AG04450 (cell line): ENCODE results near the gene TSC1. TPM values are rescaled to one million over a fixed set of nuclear protein-coding genes. Genes with fewer than 3 reads are reported as not detected.

Experiments
- CTCF ChIA-PET: fragments of 300-600, 350-600 bp; formaldehyde crosslinking; extraction: SDS; loops from one replicate; lab custom pipeline; 2022; ENCODE audit warnings: antibody characterized with exemption, inconsistent platforms; lab: Charles Lee
- POLR2A ChIA-PET: fragments of 350-600 bp; formaldehyde crosslinking; extraction: SDS; loops from one replicate; lab custom pipeline; 2021; ENCODE audit warnings: antibody characterized with exemption, inconsistent platforms; lab: Yijun Ruan, JAX
- DNase-seq: peaks from one replicate; pipeline ENCODE4 v3.0.0-alpha.2; 2011; ENCODE audit warnings: low read depth, low spot score
- H3K27ac ChIP-seq: one replicate; pipeline ENCODE4 v1.5.1; 2012; ENCODE audit warnings: low read depth, low read length, control low read depth
- H3K27me3 ChIP-seq: one replicate; pipeline ENCODE4 v1.6.0; 2012; ENCODE audit warnings: low read length; ENCODE audit not compliant: control insufficient read depth, insufficient read depth
- H3K4me3 ChIP-seq: 2 replicates; pipeline ENCODE4 v1.5.1; 2011; ENCODE audit warnings: mild to moderate bottlenecking, low read depth, low read length, control low read depth
- H3K9me3 ChIP-seq: 2 replicates; pipeline ENCODE4 v1.5.1; 2012; ENCODE audit warnings: low read length; ENCODE audit not compliant: control insufficient read depth, insufficient read depth
- polyA plus RNA-seq: library from polyadenylated mRNA; depleted of rRNA; stranded (reverse); fragments of >200 nt; gene quantifications from 2 replicates; pipeline ENCODE4 v1.2.3, GENCODE V29; 2011
- TF ChIP-seq, protein P1 (sequence below): IDR thresholded peaks from 2 replicates; pipeline ENCODE4 v1.5.1; 2011; ENCODE audit warnings: low read depth, low read length, control low read depth, inconsistent platforms

TSC1 gene
- polyA plus RNA-seq, 1 experiment, result 87.1 TPM

GRCh38 chr9:132878695-132879456, 65.5 kb downstream of the TSC1 start, which contains the start of gene SPACA9:
TSS of gene SPACA9 (plus strand) at chr9:132878898. CDS start at chr9:132883948, 5,050 bp downstream.
- Histone ChIP-seq H3K9me3 (no peaks in the 10 kb centered on the region; the same call in 1 of the 2 replicates), H3K27me3 (no peaks in the 10 kb centered on the region), H3K27ac (peak within 1 kb of the TSS; percentile 11), H3K4me3 (peak within 1 kb of the TSS; percentile 90)
- CTCF ChIA-PET, result interaction anchor here (0.8 to 3.0 kb wide), 3 partner anchors 22 to 24 kb away, joined by 3 to 11 read pairs (median 3); no protein-coding TSS in a partner anchor
- TF ChIP-seq, protein P1, sequence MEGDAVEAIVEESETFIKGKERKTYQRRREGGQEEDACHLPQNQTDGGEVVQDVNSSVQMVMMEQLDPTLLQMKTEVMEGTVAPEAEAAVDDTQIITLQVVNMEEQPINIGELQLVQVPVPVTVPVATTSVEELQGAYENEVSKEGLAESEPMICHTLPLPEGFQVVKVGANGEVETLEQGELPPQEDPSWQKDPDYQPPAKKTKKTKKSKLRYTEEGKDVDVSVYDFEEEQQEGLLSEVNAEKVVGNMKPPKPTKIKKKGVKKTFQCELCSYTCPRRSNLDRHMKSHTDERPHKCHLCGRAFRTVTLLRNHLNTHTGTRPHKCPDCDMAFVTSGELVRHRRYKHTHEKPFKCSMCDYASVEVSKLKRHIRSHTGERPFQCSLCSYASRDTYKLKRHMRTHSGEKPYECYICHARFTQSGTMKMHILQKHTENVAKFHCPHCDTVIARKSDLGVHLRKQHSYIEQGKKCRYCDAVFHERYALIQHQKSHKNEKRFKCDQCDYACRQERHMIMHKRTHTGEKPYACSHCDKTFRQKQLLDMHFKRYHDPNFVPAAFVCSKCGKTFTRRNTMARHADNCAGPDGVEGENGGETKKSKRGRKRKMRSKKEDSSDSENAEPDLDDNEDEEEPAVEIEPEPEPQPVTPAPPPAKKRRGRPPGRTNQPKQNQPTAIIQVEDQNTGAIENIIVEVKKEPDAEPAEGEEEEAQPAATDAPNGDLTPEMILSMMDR, result no peak
- POLR2A ChIA-PET, result interaction anchor here (1.0 kb wide), 1 partner anchor 209 kb away, joined by 3 read pairs; the partner anchor contains the start of gene DDX31
- no peak for DNase-seq

DNA sequence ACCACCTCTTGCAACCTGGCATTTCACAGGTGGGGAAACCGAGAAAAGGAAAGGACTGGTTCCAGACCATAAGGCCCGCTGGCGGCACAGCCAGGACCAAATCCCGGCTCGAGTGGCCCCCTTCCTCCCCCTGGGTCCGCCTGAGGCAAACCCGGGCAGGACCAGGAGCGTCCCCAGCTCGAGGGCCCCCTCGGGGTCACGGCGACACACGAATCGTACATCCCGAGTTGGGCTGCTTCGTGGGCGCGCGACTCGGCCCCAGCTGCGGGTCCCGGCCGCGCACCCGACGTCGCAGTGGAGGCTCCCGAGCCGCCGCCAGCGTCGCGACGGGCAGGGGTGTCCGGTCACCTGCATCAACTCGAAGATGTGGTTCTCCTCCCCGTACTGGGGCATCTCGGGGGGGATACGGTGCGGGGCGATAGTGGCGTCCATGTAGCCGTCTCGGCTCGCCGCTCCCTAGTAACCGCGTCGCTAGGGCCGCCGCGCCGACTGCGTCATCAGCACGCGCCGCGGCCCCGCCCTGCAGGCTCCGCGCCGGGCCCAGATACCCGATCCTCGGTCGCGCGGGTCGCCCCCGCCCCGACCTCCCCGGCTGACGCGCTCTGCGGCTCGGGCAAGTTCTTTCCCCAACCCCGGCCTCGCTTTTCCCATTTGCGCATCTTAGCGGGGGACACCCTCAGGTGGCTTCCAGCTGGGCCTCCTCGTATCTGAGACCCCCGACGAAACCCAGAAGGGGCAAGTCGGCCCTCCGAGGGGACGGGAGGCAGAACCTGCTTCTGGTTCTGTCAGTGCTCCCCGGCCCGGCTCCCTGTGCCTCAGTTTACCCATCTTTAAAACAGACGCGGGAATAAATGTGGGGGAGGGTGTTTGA, 66.4 kb downstream of the TSC1 start, which contains the start of gene AK8:
Gene AK8 (minus strand): TSS at position 461 of the 871 bp plus-strand sequence. CDS start 29 bp downstream, at position 432.
- TF ChIP-seq, protein P1, result no peak
- ChIA-PET CTCF (interaction anchor here (1.1 to 3.0 kb wide), 2 partner anchors 23 to 24 kb away, joined by 3 to 11 read pairs; no protein-coding TSS in a partner anchor), POLR2A (no interaction called here)
- Histone ChIP-seq H3K27me3 (no peaks in the 10 kb centered on the region), H3K9me3 (no peaks in the 10 kb centered on the region; the same call in 1 of the 2 replicates), H3K4me3 (peak within 1 kb of the TSS; percentile 90), H3K27ac (no peak within 1 kb of the TSS)
- DNase-seq, result no peak

DNA sequence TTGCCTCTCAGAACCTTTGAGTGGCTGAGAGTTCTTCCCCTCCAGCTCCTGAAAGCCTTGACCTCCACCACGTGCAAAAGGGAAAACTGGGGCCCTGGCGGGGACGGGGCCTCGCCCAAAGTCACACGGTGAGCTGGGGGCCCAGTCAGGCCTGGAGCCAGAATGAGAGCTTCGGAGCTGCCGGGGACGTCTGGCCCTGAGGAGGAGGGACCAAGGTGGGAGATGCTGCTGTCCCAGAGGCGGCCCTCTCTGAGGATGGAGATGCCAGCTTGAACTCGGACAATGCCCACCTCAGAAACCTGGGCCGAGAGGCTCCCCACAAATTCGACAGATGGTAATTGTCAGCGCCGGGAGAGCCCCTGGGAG, 67.0 kb downstream of the TSC1 start:
- Histone ChIP-seq H3K4me3 (peak overlapping the region; percentile 90), H3K27ac (no peak overlapping the region), H3K9me3 (no peaks in the 10 kb centered on the region; the same call in 1 of the 2 replicates), H3K27me3 (no peaks in the 10 kb centered on the region)
- TF ChIP-seq, protein P1, result no peak
- ChIA-PET POLR2A (no interaction called here), CTCF (interaction anchor here (1.1 to 3.0 kb wide), 2 partner anchors 24 to 25 kb away, joined by 3 to 11 read pairs; no protein-coding TSS in a partner anchor)
- no peak for DNase-seq

- Histone ChIP-seq H3K27ac (no peak overlapping the region), H3K9me3 (no peaks in the 10 kb centered on the region; the same call in 1 of the 2 replicates), H3K27me3 (peaks cover 3% of the 10 kb centered on the region), H3K4me3 (no peak overlapping the region)
- CTCF ChIA-PET, result interaction anchor here (3.0 kb wide), 1 partner anchor 25 kb away, joined by 11 read pairs; no protein-coding TSS in a partner anchor
- TF ChIP-seq, protein P1, result no peak
- POLR2A ChIA-PET, result no interaction called here
- no peak for DNase-seq
Observed at GRCh38 chr9:132876849-132877248, 67.6 kb downstream of the TSC1 start.
